ENCODE results near the gene PIH1D1. TPM values are rescaled to one million over a fixed set of nuclear protein-coding genes. Genes with fewer than 3 reads are reported as not detected.

The PIH1D1 gene
- total RNA-seq, 2 experiments from 2014 or later: 145 to 151 TPM

- no peaks in the 10 kb centered on the region for H3K36me3 ChIP-seq (ENCODE audit: insufficient read depth, low read length)
- ATAC-seq (ENCODE audit: poor library complexity) (no peak), DNase-seq (no peak)
- H3K4me3 ChIP-seq (ENCODE audit: low read length): no peak overlapping the region
- H3K9me3 Mint-ChIP-seq: no peaks in the 10 kb centered on the region
- H3K9me3 ChIP-seq (ENCODE audit: control insufficient read depth in 1 of 2, insufficient read depth in 1 of 2, low read length in 2 of 2): peaks cover 0 to 5% of the 10 kb centered on the region in 2 experiments
- peaks cover 42% of the 10 kb centered on the region for H3K27me3 Mint-ChIP-seq
- CTCF ChIA-PET: no interaction called here
- H3K27me3 ChIP-seq (ENCODE audit: control insufficient read depth in 1 of 2, insufficient read depth in 2 of 2, low read length in 2 of 2): peaks cover 32 to 41% of the 10 kb centered on the region in 2 experiments
- H3K4me1 Mint-ChIP-seq (ENCODE audit: low read depth): peaks cover 33% of the 10 kb centered on the region
- no peak overlapping the region for H3K27ac ChIP-seq (ENCODE audit: low read depth in 1 of 2, low read length in 2 of 2)
- POLR2A ChIA-PET: no interaction called here
- TF ChIP-seq, protein P1, sequence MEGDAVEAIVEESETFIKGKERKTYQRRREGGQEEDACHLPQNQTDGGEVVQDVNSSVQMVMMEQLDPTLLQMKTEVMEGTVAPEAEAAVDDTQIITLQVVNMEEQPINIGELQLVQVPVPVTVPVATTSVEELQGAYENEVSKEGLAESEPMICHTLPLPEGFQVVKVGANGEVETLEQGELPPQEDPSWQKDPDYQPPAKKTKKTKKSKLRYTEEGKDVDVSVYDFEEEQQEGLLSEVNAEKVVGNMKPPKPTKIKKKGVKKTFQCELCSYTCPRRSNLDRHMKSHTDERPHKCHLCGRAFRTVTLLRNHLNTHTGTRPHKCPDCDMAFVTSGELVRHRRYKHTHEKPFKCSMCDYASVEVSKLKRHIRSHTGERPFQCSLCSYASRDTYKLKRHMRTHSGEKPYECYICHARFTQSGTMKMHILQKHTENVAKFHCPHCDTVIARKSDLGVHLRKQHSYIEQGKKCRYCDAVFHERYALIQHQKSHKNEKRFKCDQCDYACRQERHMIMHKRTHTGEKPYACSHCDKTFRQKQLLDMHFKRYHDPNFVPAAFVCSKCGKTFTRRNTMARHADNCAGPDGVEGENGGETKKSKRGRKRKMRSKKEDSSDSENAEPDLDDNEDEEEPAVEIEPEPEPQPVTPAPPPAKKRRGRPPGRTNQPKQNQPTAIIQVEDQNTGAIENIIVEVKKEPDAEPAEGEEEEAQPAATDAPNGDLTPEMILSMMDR (IDR thresholded peaks at IDR 0.05): no peak
- no peak overlapping the region for H3K4me3 Mint-ChIP-seq
- intact Hi-C loops (cut with DNase I, micrococcal nuclease): no loop called here
- no peak overlapping the region for H3K27ac Mint-ChIP-seq
- peaks cover 19% of the 10 kb centered on the region for H3K4me1 ChIP-seq (ENCODE audit: insufficient read depth, low read length)
- no peaks in the 10 kb centered on the region for H3K36me3 Mint-ChIP-seq (ENCODE audit: low read depth)
Measured at GRCh38 chr19:49417088-49417487, 34.5 kb downstream of the PIH1D1 start.

GRCh38 chr19:49415810-49416200 lies 35.8 kb downstream of the PIH1D1 start:
- H3K4me1 ChIP-seq (ENCODE audit: insufficient read depth, low read length): peaks cover 20% of the 10 kb centered on the region
- ChIA-PET POLR2A (no interaction called here), CTCF (no interaction called here)
- TF ChIP-seq, protein P1 (IDR thresholded peaks at IDR 0.05): no peak
- H3K36me3 ChIP-seq (ENCODE audit: insufficient read depth, low read length): no peaks in the 10 kb centered on the region
- Mint-ChIP-seq H3K27me3 (peaks cover 29% of the 10 kb centered on the region), H3K4me1 (ENCODE audit: low read depth) (peaks cover 33% of the 10 kb centered on the region), H3K9me3 (no peaks in the 10 kb centered on the region), H3K4me3 (no peak overlapping the region), H3K27ac (no peak overlapping the region), H3K36me3 (ENCODE audit: low read depth) (no peaks in the 10 kb centered on the region)
- ATAC-seq (ENCODE audit: poor library complexity) (no peak), DNase-seq (no peak)
- peaks cover 20 to 29% of the 10 kb centered on the region in 2 experiments for H3K27me3 ChIP-seq (ENCODE audit: control insufficient read depth in 1 of 2, insufficient read depth in 2 of 2, low read length in 2 of 2)
- peaks cover 0 to under 1% of the 10 kb centered on the region in 2 experiments for H3K9me3 ChIP-seq (ENCODE audit: control insufficient read depth in 1 of 2, insufficient read depth in 1 of 2, low read length in 2 of 2)
- intact Hi-C loops (cut with DNase I, micrococcal nuclease): no loop called here
- H3K27ac ChIP-seq (ENCODE audit: low read depth in 1 of 2, low read length in 2 of 2): no peak overlapping the region
- no peak overlapping the region for H3K4me3 ChIP-seq (ENCODE audit: low read length)

DNA sequence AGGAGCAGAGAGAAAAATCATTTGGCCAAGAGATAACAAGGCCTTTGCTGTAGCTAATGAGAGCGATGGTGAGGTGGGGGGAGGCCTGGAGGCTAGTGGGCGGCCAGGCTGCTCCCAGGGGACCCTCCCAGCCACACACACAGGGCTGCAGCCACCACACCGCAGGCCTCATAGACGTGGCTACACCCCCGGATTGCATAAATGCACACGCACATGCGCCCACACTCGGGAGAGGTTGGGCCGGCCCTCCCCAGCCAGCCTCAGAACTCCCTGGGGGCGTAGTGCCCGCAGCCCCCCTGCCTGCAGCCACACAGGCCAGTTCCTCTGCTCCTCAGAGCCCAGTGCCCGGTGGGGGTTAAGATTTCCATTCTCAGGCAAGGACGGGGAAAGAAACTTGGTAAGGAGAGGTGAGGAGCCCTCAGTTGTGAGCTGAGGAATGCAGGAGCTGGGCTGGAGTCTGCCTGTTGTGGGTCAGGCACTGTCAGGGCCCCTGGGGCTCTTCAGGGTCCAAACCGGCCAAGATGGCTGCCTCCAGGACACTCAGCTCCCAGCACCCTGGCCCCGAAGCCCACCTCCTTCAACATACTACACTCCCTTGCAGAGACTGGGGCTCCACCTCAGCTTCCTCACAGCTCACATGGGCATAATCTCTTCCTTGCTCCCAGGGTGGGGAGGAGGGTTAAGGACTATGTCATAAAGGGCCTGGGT lies 36.4 kb downstream of the PIH1D1 start:
- TF ChIP-seq, protein P1 (IDR thresholded peaks at IDR 0.05): no peak
- Mint-ChIP-seq H3K27ac (no peak overlapping the region), H3K4me1 (ENCODE audit: low read depth) (peaks cover 30% of the 10 kb centered on the region), H3K4me3 (no peak overlapping the region), H3K27me3 (peaks cover 23% of the 10 kb centered on the region), H3K36me3 (ENCODE audit: low read depth) (no peaks in the 10 kb centered on the region), H3K9me3 (no peaks in the 10 kb centered on the region)
- Histone ChIP-seq H3K4me3 (ENCODE audit: low read length) (no peak overlapping the region), H3K9me3 (ENCODE audit: control insufficient read depth in 1 of 2, insufficient read depth in 1 of 2, low read length in 2 of 2) (no peaks in the 10 kb centered on the region), H3K27ac (ENCODE audit: low read depth in 1 of 2, low read length in 2 of 2) (no peak overlapping the region), H3K36me3 (ENCODE audit: insufficient read depth, low read length) (no peaks in the 10 kb centered on the region), H3K4me1 (ENCODE audit: insufficient read depth, low read length) (peaks cover 25% of the 10 kb centered on the region), H3K27me3 (ENCODE audit: control insufficient read depth in 1 of 2, insufficient read depth in 2 of 2, low read length in 2 of 2) (peaks cover 14 to 24% of the 10 kb centered on the region in 2 experiments)
- ATAC-seq (ENCODE audit: poor library complexity) (no peak), DNase-seq (no peak)
- POLR2A ChIA-PET: no interaction called here
- CTCF ChIA-PET: no interaction called here
- intact Hi-C loops (cut with DNase I, micrococcal nuclease): no loop called here

All from CD4-positive, alpha-beta T cell (primary cell).